ENCODE data around the gene ETV6.

- TF ChIP-seq ZSCAN20 (CRISPR knock-in tag; IDR thresholded peaks at IDR 0.05), result no peak
- no peak for TF ChIP-seq CTCF (IDR thresholded peaks at IDR 0.05)
These were observed 120.4 kb downstream of the ETV6 start for GRCh38 chr12:11769723-11770514.

Data from A549 (cell line).